Cerebellar cortex (tissue), 1 donor: ENCODE data around the gene HPS5.

Experiments
- DNase-seq: peaks from one replicate; pipeline ENCODE4 v3.0.0-alpha.2; 2015; ENCODE audit warnings: low spot score

HPS5 gene

GRCh38 chr11:18317551-18317950 lies 4.4 kb downstream of the HPS5 start:
- no peak for DNase-seq

GRCh38 chr11:18315893-18316292 lies 6.0 kb downstream of the HPS5 start:
- DNase-seq = no peak

- no peak for DNase-seq
These were observed 7.0 kb downstream of the HPS5 start for GRCh38 chr11:18314784-18315523.

- no peak for DNase-seq
These were observed 7.8 kb downstream of the HPS5 start for GRCh38 chr11:18313965-18314763.

- no peak for DNase-seq
These were observed 9.1 kb downstream of the HPS5 start for GRCh38 chr11:18312663-18313420.

GRCh38 chr11:18312012-18312411 lies 9.9 kb downstream of the HPS5 start:
- DNase-seq = no peak

GRCh38 chr11:18310800-18311340 lies 11.1 kb downstream of the HPS5 start:
- DNase-seq = no peak

- no peak for DNase-seq
These were observed 12.2 kb downstream of the HPS5 start for GRCh38 chr11:18309691-18310090.

- DNase-seq = no peak
These were observed 13.7 kb downstream of the HPS5 start for GRCh38 chr11:18308242-18308641.

- no peak for DNase-seq
These were observed 14.3 kb downstream of the HPS5 start for GRCh38 chr11:18307461-18308139.

- no peak for DNase-seq
These were observed 17.2 kb downstream of the HPS5 start for GRCh38 chr11:18304745-18305144.

- no peak for DNase-seq
These were observed 22.2 kb downstream of the HPS5 start for GRCh38 chr11:18299721-18300120.

GRCh38 chr11:18295316-18295715 lies 26.6 kb downstream of the HPS5 start:
- DNase-seq = no peak

GRCh38 chr11:18294862-18295261 lies 27.1 kb downstream of the HPS5 start:
- DNase-seq = no peak

GRCh38 chr11:18288911-18289310 lies 33.0 kb downstream of the HPS5 start:
- no peak for DNase-seq

GRCh38 chr11:18285841-18286240 lies 36.1 kb downstream of the HPS5 start:
- no peak for DNase-seq

- no peak for DNase-seq
These were observed 39.3 kb downstream of the HPS5 start for GRCh38 chr11:18282626-18283025.

- DNase-seq = no peak
These were observed 41.4 kb downstream of the HPS5 start for GRCh38 chr11:18280438-18281045.

- DNase-seq = no peak
These were observed 44.2 kb downstream of the HPS5 start for GRCh38 chr11:18277565-18278271.

GRCh38 chr11:18271206-18271605 lies 50.7 kb downstream of the HPS5 start:
- no peak for DNase-seq

GRCh38 chr11:18270102-18270501 lies 51.8 kb downstream of the HPS5 start:
- no peak for DNase-seq
